Ascending aorta (tissue), 2 donors: ENCODE results near the gene CHST12. TPM values are rescaled to one million over a fixed set of nuclear protein-coding genes. Genes with fewer than 3 reads are reported as not detected.

Experiments
- DNase-seq, 2 donors: peaks; one replicate each; pipeline ENCODE4 v3.0.0-alpha.2; 2019; ENCODE audit warnings: low spot score in 2 of 2
- H3K27ac ChIP-seq, 2 donors: fragments of 200-600 bp; sonication (generic); one replicate each; pipeline ENCODE4 v1.5.1; 2016 to 2017; ENCODE audit warnings: mild to moderate bottlenecking in 1 of 2
- H3K27me3 ChIP-seq: fragments of 200-600 bp; sonication (generic); one replicate; pipeline ENCODE4 v1.5.1; 2017
- H3K36me3 ChIP-seq, 2 donors: fragments of 200-600 bp; sonication (generic); one replicate each; pipeline ENCODE4 v1.5.1; 2016
- H3K4me1 ChIP-seq, 2 donors: fragments of 200-600 bp; sonication (generic); one replicate each; pipeline ENCODE4 v1.5.1; 2016 to 2017; ENCODE audit warnings: mild to moderate bottlenecking in 1 of 2
- H3K4me3 ChIP-seq, 2 donors: fragments of 200-600 bp; sonication (generic); one replicate each; pipeline ENCODE4 v1.5.1; 2016 to 2017; ENCODE audit warnings: mild to moderate bottlenecking in 1 of 2
- H3K9me3 ChIP-seq, 2 donors: fragments of 200-600 bp; sonication (generic); one replicate each; pipeline ENCODE4 v1.5.1; 2016
- CTCF ChIP-seq, 3 experiments: fragments of 200-600 bp in 2 of 3; fragments of 450-650 bp in 1 of 3; sonication (generic) in 2 of 3; IDR thresholded peaks; one replicate each; pipeline ENCODE4 v1.5.1; 2016 to 2019; ENCODE audit warnings: antibody characterized with exemption in 3 of 3, mild to moderate bottlenecking in 1 of 3, moderate library complexity in 1 of 3
- intact Hi-C: fragments of 100-400 bp; cut with DNase I; formaldehyde crosslinking; loops from one replicate; pipeline ENCODE4 v1.15.1; 2023
- total RNA-seq: library from RNA; depleted of rRNA; stranded (reverse); fragments of >200 nt; gene quantifications from one replicate; pipeline ENCODE4 v1.1.0, GENCODE V29; 2016

CHST12 gene
- total RNA-seq, 1 donor from 2014 or later = 79.4 TPM

- Histone ChIP-seq H3K4me1 (peaks cover 6 to 15% of the 10 kb centered on the region in 2 donors), H3K4me3 (peak overlapping the region in 1 of 2 donors; percentile 36), H3K36me3 (no peaks in the 10 kb centered on the region), H3K27me3 (peaks cover 6% of the 10 kb centered on the region), H3K9me3 (peaks cover 0 to 7% of the 10 kb centered on the region in 2 donors), H3K27ac (no peak overlapping the region)
- DNase-seq = no peak
- intact Hi-C loops = no loop called here
- TF ChIP-seq CTCF (IDR thresholded peaks at IDR 0.05) = no peak
Measured at GRCh38 chr7:2478800-2479199, 75.4 kb downstream of the CHST12 start.

- intact Hi-C loops = loop anchor here (10.0 kb wide), 1 partner anchor 165 kb away; no protein-coding TSS in a partner anchor
- Histone ChIP-seq H3K4me3 (no peak overlapping the region), H3K36me3 (no peaks in the 10 kb centered on the region), H3K27me3 (peaks cover 6% of the 10 kb centered on the region), H3K27ac (no peak overlapping the region), H3K4me1 (peaks cover 6 to 15% of the 10 kb centered on the region in 2 donors), H3K9me3 (peaks cover 0 to 7% of the 10 kb centered on the region in 2 donors)
- DNase-seq = no peak
- no peak for TF ChIP-seq CTCF (IDR thresholded peaks at IDR 0.05)
Measured at GRCh38 chr7:2479276-2480069, 76.1 kb downstream of the CHST12 start.

- intact Hi-C loops = loop anchor here (10.0 kb wide), 1 partner anchor 165 kb away; no protein-coding TSS in a partner anchor
- no peaks in the 10 kb centered on the region for H3K36me3 ChIP-seq
- no peak overlapping the region for H3K27ac ChIP-seq
- TF ChIP-seq CTCF (IDR thresholded peaks at IDR 0.05) = no peak
- H3K4me1 ChIP-seq = peaks cover 6 to 15% of the 10 kb centered on the region in 2 donors
- DNase-seq = no peak
- peaks cover 0 to 7% of the 10 kb centered on the region in 2 donors for H3K9me3 ChIP-seq
- peaks cover 6% of the 10 kb centered on the region for H3K27me3 ChIP-seq
- no peak overlapping the region for H3K4me3 ChIP-seq
Measured at GRCh38 chr7:2480070-2480408, 76.6 kb downstream of the CHST12 start.

- peaks cover 0 to 7% of the 10 kb centered on the region in 2 donors for H3K9me3 ChIP-seq
- H3K36me3 ChIP-seq = no peaks in the 10 kb centered on the region
- TF ChIP-seq CTCF (IDR thresholded peaks at IDR 0.05) = no peak
- intact Hi-C loops = loop anchor here (10.0 kb wide), 1 partner anchor 164 kb away; no protein-coding TSS in a partner anchor
- H3K27me3 ChIP-seq = peaks cover 6% of the 10 kb centered on the region
- H3K4me3 ChIP-seq = no peak overlapping the region
- no peak for DNase-seq
- no peak overlapping the region for H3K27ac ChIP-seq
- H3K4me1 ChIP-seq = peaks cover 6 to 15% of the 10 kb centered on the region in 2 donors
Measured at GRCh38 chr7:2481195-2481594, 77.8 kb downstream of the CHST12 start.

- intact Hi-C loops = loop anchor here (10.0 kb wide), 1 partner anchor 162 kb away; no protein-coding TSS in a partner anchor
- Histone ChIP-seq H3K4me3 (no peak overlapping the region), H3K27me3 (no peaks in the 10 kb centered on the region), H3K36me3 (no peaks in the 10 kb centered on the region), H3K27ac (no peak overlapping the region), H3K9me3 (peaks cover 0 to 7% of the 10 kb centered on the region in 2 donors), H3K4me1 (peaks cover 12 to 20% of the 10 kb centered on the region in 2 donors)
- TF ChIP-seq CTCF (IDR thresholded peaks at IDR 0.05) = no peak
- no peak for DNase-seq
Measured at GRCh38 chr7:2482725-2483451, 79.5 kb downstream of the CHST12 start.
